Right renal cortex interstitium (tissue), 3 donors: ENCODE measurements around the gene TMEM150A. TPM values are rescaled to one million over a fixed set of nuclear protein-coding genes. Genes with fewer than 3 reads are reported as not detected.

Experiments
- polyA plus RNA-seq, 3 donors: library from polyadenylated mRNA; unstranded; fragments of 120-200 nt; gene quantifications; one replicate each; pipeline ENCODE4 v1.2.1, GENCODE V29; 2013; ENCODE audit not compliant: insufficient read length in 3 of 3

Gene TMEM150A
- polyA plus RNA-seq, 3 donors, result 33.2 to 35.6 (median 33.9) TPM

Other genes starting within 250 kb of the TMEM150A start
- gene RETSAT, start 248.2 kb downstream of the TMEM150A start, polyA plus RNA-seq, result 10 to 100 TPM; 14.2 to 26.0 (median 25.2) TPM
- 10 to 100 TPM; 24.3 to 28.6 (median 25.1) TPM for gene ELMOD3, start 247.9 kb downstream of the TMEM150A start, polyA plus RNA-seq
- 100 to 1,000 TPM in 2 of 3 donors, 10 to 100 TPM in 1; 94.7 to 131 (median 105) TPM for gene CAPG, start 192.3 kb downstream of the TMEM150A start, polyA plus RNA-seq
- under 1 TPM; 0.50 to 0.83 (median 0.82) TPM for gene SH2D6, start 184.0 kb downstream of the TMEM150A start, polyA plus RNA-seq
- gene MAT2A, start 63.5 kb downstream of the TMEM150A start, polyA plus RNA-seq, result 100 to 1,000 TPM; 325 to 366 (median 347) TPM
- 10 to 100 TPM; 37.7 to 41.8 (median 38.1) TPM for gene GGCX, start 41.2 kb downstream of the TMEM150A start, polyA plus RNA-seq
- gene VAMP8, start 25.1 kb downstream of the TMEM150A start, polyA plus RNA-seq, result 100 to 1,000 TPM in 2 of 3 donors, 10 to 100 TPM in 1; 92.1 to 124 (median 118) TPM
- 10 to 100 TPM; 39.0 to 51.5 (median 47.0) TPM for gene VAMP5, start 18.3 kb downstream of the TMEM150A start, polyA plus RNA-seq
- 100 to 1,000 TPM; 144 to 158 (median 144) TPM for gene RNF181, start 7.0 kb downstream of the TMEM150A start, polyA plus RNA-seq
- 10 to 100 TPM; 50.1 to 55.1 (median 51.5) TPM for gene C2orf68, start 9.4 kb upstream of the TMEM150A start, polyA plus RNA-seq
- gene USP39, start 13.5 kb upstream of the TMEM150A start, polyA plus RNA-seq, result 10 to 100 TPM; 75.1 to 79.9 (median 79.5) TPM
- under 1 TPM in 1 of 3 donors, not detected in 2; 0.24 TPM for gene SFTPB, start 65.5 kb upstream of the TMEM150A start, polyA plus RNA-seq
- gene GNLY, start 91.7 kb upstream of the TMEM150A start, polyA plus RNA-seq, result under 1 TPM in 2 of 3 donors, not detected in 1; 0.17 to 0.44 TPM
- 10 to 100 TPM; 11.0 to 12.9 (median 11.2) TPM for gene ATOH8, start 151.3 kb upstream of the TMEM150A start, polyA plus RNA-seq